Activated effector memory CD4-positive, alpha-beta T cell treated with anti-CD3 and anti-CD28 coated beads, Interleukin-2, amount 50 U/mL, for 16 hours (primary cell): Measurements from ENCODE around the gene GABPA.
"Not testable (repeated sequence)": the region's sequence is repeated elsewhere in the genome, so short reads cannot be mapped to it uniquely, and the experiment has no call there.

Experiments used
- DNase-seq: peaks from one replicate; pipeline ENCODE4 v3.0.0-alpha.2; 2020

GABPA gene

GRCh38 chr21:25734904-25735645 lies at the start of gene GABPA, which contains the start of gene ATP5PF:
GABPA (plus strand) TSS chr21:25734972; CDS start chr21:25741599, 6,627 bp downstream.
ATP5PF (minus strand) TSS chr21:25734904; CDS start chr21:25729794, 5,110 bp downstream.
- DNase-seq = peak; percentile 99

DNA sequence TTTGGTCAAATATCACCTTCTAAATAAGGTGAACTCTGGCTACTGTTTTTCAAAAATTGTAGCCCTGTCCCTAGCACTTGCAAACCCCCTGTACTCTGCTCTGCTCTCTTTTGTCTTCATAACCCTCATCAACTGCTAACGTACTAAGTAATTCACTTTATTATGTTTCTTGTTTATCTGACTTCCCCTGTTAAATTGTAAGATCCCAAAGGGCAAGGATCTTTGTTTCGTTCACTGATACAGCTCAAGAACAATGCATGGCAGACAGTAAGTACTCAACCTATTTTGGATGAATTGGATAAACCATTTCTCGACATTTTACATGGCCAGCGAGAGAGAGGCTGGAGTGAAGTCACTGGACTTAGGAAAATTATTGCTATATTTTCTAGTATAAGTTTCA lies 47.0 kb upstream of the GABPA start:
- DNase-seq = no peak

DNA sequence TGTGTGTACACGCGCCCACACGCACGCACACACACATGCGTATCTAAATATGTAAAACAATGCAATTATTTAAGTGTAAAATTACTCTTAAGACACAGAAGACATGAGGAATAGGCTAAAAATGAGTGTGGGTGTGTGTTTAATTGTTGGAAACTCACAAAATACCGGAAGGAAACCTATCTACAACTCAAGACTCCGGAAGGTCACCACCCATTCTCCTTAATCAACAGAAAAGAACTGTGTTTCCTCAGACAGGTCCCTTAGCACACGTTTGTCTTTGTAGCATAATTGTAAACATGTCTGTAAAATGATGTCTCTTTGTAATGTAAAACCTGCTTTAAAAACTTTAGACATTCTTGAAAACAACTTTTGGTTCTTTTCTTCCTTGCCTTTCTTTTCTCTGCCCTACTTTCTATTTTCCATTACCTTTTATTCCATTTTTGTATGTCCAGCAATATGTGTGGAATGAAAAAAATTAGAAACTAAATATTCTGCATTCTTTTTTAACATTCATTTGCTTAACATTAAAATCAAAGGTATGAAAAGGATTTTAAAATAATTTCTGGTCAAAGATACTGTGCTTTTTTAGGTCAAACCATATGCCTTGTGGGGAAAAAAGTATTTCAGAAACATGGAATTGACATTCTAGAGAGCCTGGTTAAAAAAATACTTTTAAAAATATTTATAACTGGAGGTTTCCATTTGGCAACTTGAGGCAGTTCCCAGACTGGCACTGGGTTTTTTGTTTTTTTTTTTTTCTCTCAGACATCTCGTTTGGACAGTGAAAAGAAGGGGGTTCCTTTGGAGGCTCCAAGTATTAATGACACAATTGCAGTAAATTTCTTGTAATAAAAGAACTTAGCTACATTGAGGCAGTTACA lies 46.3 kb upstream of the GABPA start:
- DNase-seq = no peak

DNA sequence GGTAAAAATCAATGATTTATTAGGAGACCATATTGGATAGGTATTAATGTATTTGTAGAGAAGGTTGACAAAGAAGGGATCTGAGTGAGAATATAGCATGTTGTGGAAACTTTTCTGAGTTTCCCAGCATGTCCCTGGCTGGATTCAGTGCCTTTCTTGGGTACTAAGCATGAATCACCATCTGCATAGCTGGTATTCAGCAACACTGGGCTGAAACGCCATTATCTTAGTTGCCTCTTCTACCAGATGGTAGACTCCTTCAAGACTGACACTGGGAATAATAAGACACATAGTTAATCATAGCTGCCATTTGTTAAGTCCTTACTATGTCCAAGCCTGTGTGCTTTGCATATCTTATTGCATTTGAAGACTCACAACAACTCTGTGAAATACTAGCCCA lies 45.5 kb upstream of the GABPA start:
- DNase-seq = no peak

DNA sequence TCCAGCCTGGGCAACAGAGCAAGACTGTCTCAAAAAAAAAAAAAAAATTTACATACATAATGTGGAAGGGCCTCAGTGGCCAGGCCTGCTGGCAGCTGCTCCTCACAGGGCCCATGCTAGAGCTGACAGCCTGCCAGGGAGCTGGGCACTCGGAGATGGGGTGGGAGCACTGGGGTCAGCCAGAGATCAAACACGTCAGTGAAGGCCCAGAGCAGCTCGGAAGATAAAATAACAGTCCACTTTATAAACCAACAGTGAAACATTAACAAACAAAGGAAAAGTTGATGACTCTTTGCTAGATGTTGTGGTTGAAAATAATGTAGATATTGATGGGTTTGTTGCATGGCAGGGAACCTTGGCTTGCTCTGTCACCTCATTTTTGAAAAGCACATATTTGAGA lies 42.8 kb upstream of the GABPA start:
- no peak for DNase-seq

DNA sequence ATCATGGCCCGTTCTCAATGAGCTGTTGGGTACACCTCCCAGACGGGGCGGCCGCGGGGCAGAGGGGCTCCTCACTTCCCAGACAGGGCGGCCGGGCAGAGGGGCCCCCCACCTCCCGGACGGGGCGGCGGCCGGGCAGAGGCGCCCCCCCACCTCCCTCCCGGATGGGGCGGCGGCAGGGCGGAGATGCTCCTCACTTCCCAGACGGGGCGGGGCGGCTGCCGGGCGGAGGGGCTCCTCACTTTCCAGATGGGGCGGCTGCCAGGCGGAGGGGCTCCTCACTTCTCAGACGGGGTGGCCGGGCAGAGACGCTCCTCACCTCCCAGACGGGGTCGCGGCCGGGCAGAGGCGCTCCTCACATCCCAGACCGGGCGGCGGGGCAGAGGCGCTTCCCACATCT lies 39.3 kb upstream of the GABPA start:
- not testable (repeated sequence) for DNase-seq

DNA sequence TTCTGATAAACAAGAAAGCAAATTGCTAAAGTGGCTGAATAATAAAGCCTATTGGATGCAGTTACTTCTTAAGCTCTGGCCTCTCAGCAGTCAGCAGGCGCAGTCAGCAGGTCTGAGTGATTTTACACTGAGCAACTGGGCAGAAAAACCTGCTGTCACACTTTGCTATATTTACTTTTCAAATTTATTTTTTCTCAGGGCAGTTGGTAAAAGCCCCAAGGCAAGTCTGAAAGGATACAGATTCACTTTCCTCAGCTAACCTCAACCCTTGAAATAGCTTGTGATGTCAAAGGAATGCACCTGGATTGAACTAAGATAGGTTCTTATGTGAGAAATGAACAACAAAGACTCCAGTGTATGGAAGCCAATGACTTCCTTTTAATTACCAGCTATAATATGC lies 34.0 kb upstream of the GABPA start:
- DNase-seq = no peak

DNA sequence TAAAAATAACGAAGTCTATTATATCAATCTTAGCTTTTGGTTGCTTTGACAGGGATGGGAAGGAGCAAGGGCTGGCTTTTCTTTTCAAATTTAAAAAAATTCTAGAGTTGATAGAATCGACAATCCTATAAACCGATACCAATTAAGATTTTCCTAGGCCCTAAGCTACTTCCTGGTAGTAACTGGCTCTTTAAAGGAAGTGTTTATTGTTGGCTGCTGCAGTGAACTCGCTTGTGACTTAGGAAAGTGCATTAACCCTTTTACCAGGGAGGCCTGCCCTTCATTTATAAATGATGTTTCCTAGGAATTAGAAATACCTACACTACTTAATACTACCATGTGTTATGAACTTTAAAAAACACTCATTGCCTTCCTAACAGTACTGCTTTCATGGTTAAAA lies 33.2 kb upstream of the GABPA start:
- DNase-seq = no peak

- peak; percentile 76 for DNase-seq
These were observed 26.2 kb upstream of the GABPA start for GRCh38 chr21:25708467-25709065.

DNA sequence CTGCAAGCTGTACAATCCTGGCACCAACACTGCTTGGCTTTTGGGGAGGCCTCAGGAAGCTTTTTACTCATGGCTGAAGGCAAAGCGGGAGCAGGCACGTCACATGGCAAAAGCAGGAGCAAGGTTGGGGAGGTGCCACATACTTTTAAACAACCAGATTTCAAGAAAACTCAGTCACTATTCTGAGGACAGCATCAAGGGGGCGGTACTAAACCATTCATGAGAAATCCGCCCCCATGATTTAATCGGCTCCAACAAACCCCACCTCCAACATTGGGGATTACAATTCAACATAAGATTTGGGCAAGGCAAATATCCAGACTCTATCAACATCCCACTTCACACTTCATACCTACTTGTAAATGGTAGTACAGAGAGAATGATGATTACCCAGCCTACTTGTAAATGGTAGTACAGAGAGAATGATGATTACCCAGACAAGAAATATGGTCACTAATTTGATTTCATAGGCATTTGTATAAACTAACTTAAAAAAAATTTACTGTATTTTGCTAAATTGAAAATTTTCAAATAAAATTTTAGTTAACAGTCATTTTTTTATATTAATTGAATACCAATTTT lies 25.0 kb upstream of the GABPA start:
- DNase-seq = no peak

- no peak for DNase-seq
These were observed 24.2 kb upstream of the GABPA start for GRCh38 chr21:25710550-25710949.

GRCh38 chr21:25714066-25714465 lies 20.7 kb upstream of the GABPA start:
- not testable (repeated sequence) for DNase-seq

DNA sequence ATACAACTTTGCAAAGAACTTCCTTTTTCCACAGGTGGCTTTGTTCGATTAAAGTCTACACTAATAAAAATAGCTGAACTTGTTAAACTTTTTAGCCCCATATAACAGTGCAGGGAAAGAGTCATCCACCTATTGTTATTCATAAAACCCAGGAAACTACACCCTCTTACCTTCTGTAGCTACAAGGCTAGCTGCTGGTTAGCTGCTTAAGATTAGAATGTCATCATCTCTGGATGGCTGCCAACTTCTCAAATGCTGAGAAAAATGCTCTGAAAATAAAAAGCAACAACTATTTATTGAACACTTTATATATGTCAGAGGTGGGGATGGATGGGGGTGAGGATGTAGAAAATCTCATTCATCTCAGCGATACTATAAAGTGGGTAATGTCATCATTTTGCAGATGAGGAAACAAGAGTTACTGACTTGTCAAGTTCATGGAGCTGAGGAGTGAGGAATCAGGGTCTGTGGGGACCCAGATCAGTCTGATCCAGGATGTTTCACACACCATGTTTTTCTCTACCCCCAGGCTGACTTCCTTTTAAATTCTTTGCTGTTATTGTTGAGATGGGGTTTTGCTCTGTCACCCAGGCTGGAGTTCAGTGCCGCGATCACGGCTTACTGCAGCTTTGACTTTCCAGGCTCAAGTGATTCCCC lies 17.2 kb upstream of the GABPA start:
- DNase-seq = no peak

DNA sequence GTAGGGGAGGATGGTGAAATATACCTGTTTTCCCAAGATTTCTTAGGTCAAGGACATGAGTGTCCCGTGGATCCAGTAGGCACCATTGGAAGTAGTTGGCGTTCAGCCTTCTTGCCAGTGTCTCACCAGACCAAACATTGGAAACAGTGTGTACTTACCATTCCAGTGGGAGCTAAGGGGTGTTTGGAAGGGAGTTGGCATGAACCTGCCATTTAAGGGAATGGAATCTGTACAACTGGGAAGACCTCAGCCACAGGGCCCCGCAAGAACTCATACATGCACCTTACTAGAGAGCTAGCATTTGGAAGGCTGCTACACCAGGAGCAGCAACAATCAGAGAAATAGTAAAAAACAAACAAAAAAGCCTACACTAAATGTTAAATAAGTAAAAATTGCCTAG lies 12.8 kb upstream of the GABPA start:
- DNase-seq = no peak

DNA sequence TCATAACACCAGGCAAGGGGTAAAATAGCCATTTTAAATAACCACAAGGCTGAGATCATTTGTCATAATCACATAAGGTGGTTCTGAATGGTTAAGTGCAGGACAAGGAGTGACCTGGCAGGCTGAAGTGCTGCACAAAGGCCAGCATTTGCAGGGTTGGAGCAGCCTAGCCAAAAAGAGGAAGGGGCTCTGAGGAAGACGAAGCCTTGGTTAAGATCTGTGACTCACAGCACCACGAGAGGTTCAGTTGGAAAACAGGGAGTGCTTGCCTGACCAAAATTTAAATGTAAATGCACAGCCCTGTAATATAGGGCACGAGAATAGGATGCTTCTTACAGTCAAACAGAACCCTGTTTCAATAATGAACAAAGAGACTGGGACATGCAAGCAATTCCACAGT lies 12.1 kb upstream of the GABPA start:
- no peak for DNase-seq

GRCh38 chr21:25732091-25732760 lies 2.5 kb upstream of the GABPA start:
- no peak for DNase-seq

DNA sequence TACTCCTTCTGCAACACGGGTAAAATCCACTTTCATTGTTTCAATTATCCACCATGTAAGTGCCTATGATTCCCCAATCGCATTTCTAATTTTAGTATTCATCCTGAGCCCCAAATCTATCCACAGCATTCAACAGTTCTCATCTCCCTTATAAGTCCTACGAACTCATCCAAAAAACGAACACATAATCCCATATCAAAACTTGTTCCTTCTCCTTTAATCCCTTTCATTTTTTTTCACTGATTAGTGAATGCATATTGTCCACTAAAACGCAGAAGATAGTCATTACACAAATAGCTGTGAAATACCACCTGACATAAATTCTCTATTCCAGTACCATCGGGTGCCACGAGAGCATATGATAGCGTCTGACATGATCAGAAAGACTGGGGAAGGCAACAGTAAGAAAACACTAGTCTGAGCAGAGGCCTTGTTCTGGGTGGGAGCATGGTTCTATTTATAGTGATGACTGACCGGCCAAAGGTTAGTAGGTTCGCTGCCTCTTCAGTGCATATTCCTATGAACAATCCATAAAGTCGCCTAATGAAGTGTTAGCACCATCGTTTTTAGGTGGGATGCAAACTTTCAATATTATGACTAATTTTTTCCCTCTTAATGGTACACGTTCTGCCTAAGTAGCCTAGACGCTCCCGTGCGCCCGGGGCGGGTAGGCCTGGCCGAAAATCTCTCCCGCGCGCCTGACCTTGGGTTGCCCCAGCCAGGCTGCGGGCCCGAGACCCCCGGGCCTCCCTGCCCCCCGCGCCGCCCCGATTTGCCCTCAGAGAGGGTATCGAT lies 716 bp upstream of the GABPA start:
- peak; percentile 79 for DNase-seq

DNA sequence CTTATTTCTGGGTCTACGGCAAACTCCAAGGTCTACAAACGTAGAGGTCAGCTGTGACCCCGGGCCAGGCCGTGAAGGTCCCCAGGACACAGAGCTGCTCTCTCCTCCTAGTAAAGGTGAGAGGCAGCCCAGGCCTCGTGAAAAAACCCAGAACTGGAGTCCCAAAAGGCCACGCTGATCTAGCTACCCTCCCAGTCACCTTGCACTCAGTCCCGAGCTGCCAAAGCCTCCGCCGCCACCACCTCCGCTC lies 193 bp upstream of the GABPA start:
- no peak for DNase-seq

DNA sequence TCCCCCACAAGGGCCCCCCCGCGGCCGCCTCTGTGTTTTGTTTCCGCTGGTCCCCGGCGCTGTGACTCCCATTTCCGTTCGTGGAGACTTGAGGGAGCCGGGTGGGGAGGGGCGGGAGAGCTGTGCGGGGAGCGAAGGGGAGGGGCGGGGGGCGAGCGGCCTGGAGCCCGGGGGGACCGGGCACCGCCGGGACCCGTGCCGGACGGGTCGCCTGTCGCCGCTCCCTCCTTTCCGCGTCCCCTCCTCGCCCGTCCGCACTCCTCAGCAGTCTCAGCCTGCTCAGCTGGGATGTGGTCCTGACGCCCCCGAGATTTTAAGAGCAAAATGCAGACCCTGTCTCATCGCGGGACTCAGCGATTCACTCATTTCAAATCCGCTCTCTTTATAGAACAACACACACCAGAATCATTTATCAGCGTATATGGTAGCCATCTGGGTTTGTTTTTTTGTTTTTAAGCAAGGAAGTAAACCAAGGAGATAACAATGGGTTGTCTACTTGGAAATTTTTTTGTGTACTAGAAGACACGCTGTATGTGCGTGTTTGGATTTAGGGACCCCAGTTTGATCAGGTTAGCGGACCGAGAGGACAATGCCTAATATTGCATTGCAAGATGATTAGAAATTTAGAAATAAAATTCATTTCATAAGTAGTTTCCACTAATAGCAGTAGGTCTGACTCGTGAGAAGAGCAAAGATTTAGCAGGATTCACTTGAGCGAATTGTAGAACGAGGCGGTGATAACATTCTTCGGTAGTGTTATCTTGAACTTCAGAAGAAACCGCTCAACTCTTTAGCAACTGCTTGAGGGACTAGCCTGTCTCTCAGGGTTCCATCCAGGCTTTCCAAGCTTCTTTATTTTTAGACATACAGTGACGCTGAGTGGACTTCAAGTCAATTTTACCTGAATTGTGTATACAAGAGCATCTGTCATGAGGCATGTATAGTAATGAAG lies 1.1 kb downstream of the GABPA start:
- peak; percentile 91 for DNase-seq

DNA sequence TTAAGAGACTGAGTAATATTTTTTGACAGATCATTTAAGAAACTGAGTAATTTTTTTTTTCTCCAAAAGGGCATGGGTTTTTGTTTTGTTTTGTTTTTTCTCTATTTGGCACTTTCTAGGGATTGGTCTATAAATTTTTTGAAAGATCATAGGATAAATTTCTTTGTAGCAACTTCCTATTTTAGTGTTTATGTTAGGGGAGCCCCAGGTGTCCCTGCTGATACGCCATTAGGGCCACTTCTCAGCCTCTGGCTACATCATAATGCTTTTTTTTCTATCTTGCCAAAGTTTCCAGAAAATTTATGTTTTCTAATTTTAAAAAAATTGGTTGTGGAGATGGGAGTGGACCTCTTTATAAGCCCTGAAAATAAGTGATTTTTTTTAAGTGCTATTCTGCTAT lies 2.6 kb downstream of the GABPA start:
- DNase-seq = no peak
